T-helper 17 cell (primary cell): ENCODE results near the gene SMAGP. TPM values are rescaled to one million over a fixed set of nuclear protein-coding genes. Genes with fewer than 3 reads are reported as not detected.

ENCODE experiments used
- total RNA-seq, 4 donors: library from RNA in 2 of 4; stranded (reverse) in 2 of 4; gene quantifications; one replicate each; pipeline ENCODE4 v1.2.3 and lab custom pipeline; 2022 to 2026

Gene SMAGP
- total RNA-seq, 2 donors from 2014 or later: 1.9 to 3.4 TPM

Other genes with a start within 250 kb of the SMAGP start
- gene SLC11A2, start 244.0 kb downstream of the SMAGP start, total RNA-seq: 10 to 100 TPM; 47.6 to 51.5 TPM
- 10 to 100 TPM; 56.2 to 56.6 TPM for gene LETMD1, start 222.1 kb downstream of the SMAGP start, total RNA-seq
- 10 to 100 TPM; 19.2 to 19.9 TPM for gene CSRNP2, start 186.8 kb downstream of the SMAGP start, total RNA-seq
- 10 to 100 TPM; 15.7 to 20.5 TPM for gene TFCP2, start 97.3 kb downstream of the SMAGP start, total RNA-seq
- 10 to 100 TPM; 22.5 to 32.8 TPM for gene POU6F1, start 52.4 kb downstream of the SMAGP start, total RNA-seq
- gene DAZAP2, start 31.6 kb downstream of the SMAGP start, total RNA-seq: 100 to 1,000 TPM; 273 to 335 TPM
- gene BIN2, start 53.8 kb upstream of the SMAGP start, total RNA-seq: 100 to 1,000 TPM; 216 to 233 TPM
- under 1 TPM in 1 of 2 donors, not detected in 1; 0.50 TPM for gene CELA1, start 76.3 kb upstream of the SMAGP start, total RNA-seq
- 10 to 100 TPM in 1 of 2 donors, 1 to 10 TPM in 1; 7.0 to 12.6 TPM for gene GALNT6, start 121.0 kb upstream of the SMAGP start, total RNA-seq
- 1 to 10 TPM in 1 of 2 donors, under 1 TPM in 1; 0.83 to 1.6 TPM for gene SLC4A8, start 154.4 kb upstream of the SMAGP start, total RNA-seq